ENCODE data around the gene BSND.

Gene BSND

GRCh38 chr1:55045430-55045829 lies 46.7 kb downstream of the BSND start:
- DNase-seq (ENCODE audit: low read depth in 2 of 2) = no peak

GRCh38 chr1:55046871-55047270 lies 48.1 kb downstream of the BSND start:
- no peak for DNase-seq (ENCODE audit: low read depth in 2 of 2)

GRCh38 chr1:55047611-55048010 lies 48.9 kb downstream of the BSND start:
- DNase-seq (ENCODE audit: low read depth in 2 of 2) = no peak

- no peak for DNase-seq (ENCODE audit: low read depth in 2 of 2)
These were observed 49.9 kb downstream of the BSND start for GRCh38 chr1:55048453-55049270.

GRCh38 chr1:55049271-55049913 lies 50.7 kb downstream of the BSND start:
- no peak for DNase-seq (ENCODE audit: low read depth in 2 of 2)

- no peak for DNase-seq (ENCODE audit: low read depth in 2 of 2)
These were observed 51.2 kb downstream of the BSND start for GRCh38 chr1:55049914-55050278.

- peak; percentile 17 to 20 for DNase-seq (ENCODE audit: low read depth in 2 of 2)
These were observed 51.5 kb downstream of the BSND start for GRCh38 chr1:55050283-55050682.

- no peak for DNase-seq (ENCODE audit: low read depth in 2 of 2)
These were observed 52.4 kb downstream of the BSND start for GRCh38 chr1:55051169-55051568.

GRCh38 chr1:55051621-55052020 lies 52.9 kb downstream of the BSND start:
- no peak for DNase-seq (ENCODE audit: low read depth in 2 of 2)

- DNase-seq (ENCODE audit: low read depth in 2 of 2) = no peak
These were observed 53.7 kb downstream of the BSND start for GRCh38 chr1:55052221-55053142.

- no peak for DNase-seq (ENCODE audit: low read depth in 2 of 2)
These were observed 54.7 kb downstream of the BSND start for GRCh38 chr1:55053265-55053954.

- no peak for DNase-seq (ENCODE audit: low read depth in 2 of 2)
These were observed 55.7 kb downstream of the BSND start for GRCh38 chr1:55054396-55054795.

- no peak for DNase-seq (ENCODE audit: low read depth in 2 of 2)
These were observed 56.5 kb downstream of the BSND start for GRCh38 chr1:55055084-55055882.

- DNase-seq (ENCODE audit: low read depth in 2 of 2) = no peak
These were observed 57.4 kb downstream of the BSND start for GRCh38 chr1:55055951-55056631.

GRCh38 chr1:55056632-55056992 lies 57.9 kb downstream of the BSND start:
- DNase-seq (ENCODE audit: low read depth in 2 of 2) = no peak

- no peak for DNase-seq (ENCODE audit: low read depth in 2 of 2)
These were observed 58.7 kb downstream of the BSND start for GRCh38 chr1:55057270-55057955.

GRCh38 chr1:55057956-55058298 lies 59.2 kb downstream of the BSND start:
- no peak for DNase-seq (ENCODE audit: low read depth in 2 of 2)

- DNase-seq (ENCODE audit: low read depth in 2 of 2) = no peak
These were observed 60.8 kb downstream of the BSND start for GRCh38 chr1:55059302-55060132.
